Bronchial epithelial cell (primary cell): ENCODE results near the gene GHDC. TPM values are rescaled to one million over a fixed set of nuclear protein-coding genes. Genes with fewer than 3 reads are reported as not detected.

Experiments
- DNase-seq: peaks from one replicate; pipeline ENCODE4 v3.0.0-alpha.2; 2010; ENCODE audit warnings: low read depth
- FAIRE-seq: peaks from 2 replicates; lab custom pipeline; 2011; peaks lifted over from hg19 to GRCh38; lab: Jason Lieb, UNC
- H3K27me3 ChIP-seq: 2 replicates; pipeline ENCODE4 v1.5.1; 2011; ENCODE audit warnings: low read length; ENCODE audit not compliant: control insufficient read depth, insufficient read depth
- H3K36me3 ChIP-seq: 2 replicates; pipeline ENCODE4 v1.5.1; 2011; ENCODE audit warnings: low read length; ENCODE audit not compliant: control insufficient read depth, insufficient read depth
- H3K4me3 ChIP-seq: 2 replicates; pipeline ENCODE4 v1.5.1; 2011; ENCODE audit warnings: mild to moderate bottlenecking, low read depth, low read length, control low read depth
- total RNA-seq: library from RNA; depleted of rRNA; stranded (reverse); fragments of >200 nt; gene quantifications from 2 replicates; pipeline ENCODE4 v1.2.1, GENCODE V29; 2014
- TF ChIP-seq, protein P1 (sequence below): IDR thresholded peaks from 2 replicates; pipeline ENCODE4 v1.5.1; 2011; ENCODE audit warnings: mild to moderate bottlenecking, moderate library complexity, low read length, control low read depth, inconsistent platforms; ENCODE audit not compliant: insufficient read depth, severe bottlenecking

GHDC gene
- total RNA-seq, 1 donor from 2014 or later: 6.8 TPM

DNA sequence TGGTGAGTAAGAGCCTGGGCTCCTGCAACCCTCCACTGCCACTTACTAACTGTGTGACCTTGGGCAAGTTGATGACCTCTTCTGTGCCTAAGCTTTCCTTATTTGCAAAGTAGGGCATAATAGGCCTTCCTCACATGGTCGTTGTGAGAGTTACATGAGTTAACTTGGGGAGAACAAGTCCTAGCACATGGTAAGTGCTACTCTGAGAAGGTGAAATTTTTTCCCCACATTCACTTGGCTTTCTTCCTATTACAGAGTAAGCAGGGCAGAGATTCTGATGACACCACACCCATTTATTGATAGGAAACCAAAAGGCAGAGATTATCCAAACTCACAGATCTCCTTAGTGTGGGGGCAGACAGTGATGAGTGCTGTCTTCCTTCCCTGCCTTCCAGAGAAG lies 15.0 kb downstream of the GHDC start:
- TF ChIP-seq, protein P1, sequence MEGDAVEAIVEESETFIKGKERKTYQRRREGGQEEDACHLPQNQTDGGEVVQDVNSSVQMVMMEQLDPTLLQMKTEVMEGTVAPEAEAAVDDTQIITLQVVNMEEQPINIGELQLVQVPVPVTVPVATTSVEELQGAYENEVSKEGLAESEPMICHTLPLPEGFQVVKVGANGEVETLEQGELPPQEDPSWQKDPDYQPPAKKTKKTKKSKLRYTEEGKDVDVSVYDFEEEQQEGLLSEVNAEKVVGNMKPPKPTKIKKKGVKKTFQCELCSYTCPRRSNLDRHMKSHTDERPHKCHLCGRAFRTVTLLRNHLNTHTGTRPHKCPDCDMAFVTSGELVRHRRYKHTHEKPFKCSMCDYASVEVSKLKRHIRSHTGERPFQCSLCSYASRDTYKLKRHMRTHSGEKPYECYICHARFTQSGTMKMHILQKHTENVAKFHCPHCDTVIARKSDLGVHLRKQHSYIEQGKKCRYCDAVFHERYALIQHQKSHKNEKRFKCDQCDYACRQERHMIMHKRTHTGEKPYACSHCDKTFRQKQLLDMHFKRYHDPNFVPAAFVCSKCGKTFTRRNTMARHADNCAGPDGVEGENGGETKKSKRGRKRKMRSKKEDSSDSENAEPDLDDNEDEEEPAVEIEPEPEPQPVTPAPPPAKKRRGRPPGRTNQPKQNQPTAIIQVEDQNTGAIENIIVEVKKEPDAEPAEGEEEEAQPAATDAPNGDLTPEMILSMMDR: no peak
- no peak for FAIRE-seq
- Histone ChIP-seq H3K4me3 (no peak overlapping the region), H3K36me3 (no peaks in the 10 kb centered on the region), H3K27me3 (peaks cover 14% of the 10 kb centered on the region)
- DNase-seq: no peak

DNA sequence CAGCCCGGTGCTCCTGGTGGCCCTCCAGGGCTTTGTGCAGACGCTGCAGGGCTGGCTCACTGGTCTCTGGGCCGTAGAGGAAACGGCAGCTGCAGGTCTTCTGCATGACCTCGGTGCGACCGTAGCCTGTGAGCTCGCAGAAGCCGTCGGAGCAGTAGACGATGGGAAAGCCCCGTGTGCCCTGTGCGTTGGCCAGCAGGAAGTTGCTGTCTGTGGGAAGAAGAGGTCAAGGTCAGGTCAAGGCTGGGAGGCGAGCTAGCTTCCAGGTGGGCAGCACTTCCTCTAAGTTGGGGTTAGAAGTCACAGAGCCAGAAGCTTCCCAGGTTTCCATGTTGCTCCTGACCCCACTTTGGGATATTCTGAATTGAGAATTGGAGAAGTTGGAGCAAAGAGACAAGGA lies 15.5 kb downstream of the GHDC start:
- H3K27me3 ChIP-seq: peaks cover 14% of the 10 kb centered on the region
- TF ChIP-seq, protein P1: no peak

DNA sequence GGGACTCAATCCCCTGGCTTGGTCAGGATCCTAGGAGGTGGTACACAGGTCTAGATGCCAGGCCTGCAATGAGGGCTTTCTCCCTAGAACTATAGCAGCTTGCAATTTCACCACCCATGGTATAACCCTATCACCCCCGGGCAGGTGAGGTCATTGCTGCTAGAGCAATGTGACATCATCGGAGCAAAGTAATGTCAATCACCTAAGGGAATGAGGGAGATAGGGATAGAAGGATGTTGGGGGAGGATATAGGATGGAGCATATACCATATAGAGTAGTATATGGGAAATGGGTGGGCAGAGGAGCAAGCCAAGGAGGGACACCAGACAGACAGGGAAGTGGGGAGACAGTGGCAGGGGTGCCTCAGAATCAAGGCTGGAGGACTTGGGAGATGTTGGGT lies 16.6 kb downstream of the GHDC start:
- FAIRE-seq: no peak

More for the DNA sequence above, 15.5 kb downstream of the GHDC start:
- FAIRE-seq: no peak
- Histone ChIP-seq H3K36me3 (no peaks in the 10 kb centered on the region), H3K4me3 (no peak overlapping the region)
- no peak for DNase-seq

DNA sequence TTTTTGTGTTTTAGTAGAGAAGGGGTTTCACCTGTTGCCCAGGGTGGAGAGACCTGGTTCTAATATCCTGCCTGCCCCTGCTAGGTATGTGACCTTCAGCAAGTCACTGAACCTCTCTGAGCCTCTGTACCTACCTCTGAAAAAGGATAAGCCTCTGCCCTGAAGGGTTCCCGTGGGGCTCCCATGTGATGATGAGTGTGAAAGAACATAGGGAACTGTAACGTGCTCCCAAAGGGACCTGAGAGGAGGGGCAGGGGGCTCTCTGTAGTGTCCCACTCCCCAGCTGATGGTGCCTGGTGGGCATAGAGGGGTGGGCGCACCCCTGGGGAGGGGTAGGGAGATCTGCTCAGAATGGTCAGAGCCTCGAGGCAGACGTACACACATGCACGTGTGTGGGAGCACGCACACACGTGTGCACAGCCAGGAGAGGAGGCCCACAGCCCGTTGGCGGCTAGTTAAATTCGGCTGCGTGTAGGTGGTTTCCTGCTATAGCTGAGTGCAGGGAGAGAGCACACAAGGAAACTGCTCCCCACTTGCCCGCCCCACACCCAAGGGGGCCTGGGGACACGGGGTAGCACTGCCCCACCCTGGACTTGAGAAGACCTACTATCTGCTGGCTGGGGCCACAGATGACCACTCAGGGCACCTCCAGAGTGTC lies 20.0 kb downstream of the GHDC start:
- no peak for DNase-seq
- H3K36me3 ChIP-seq: no peaks in the 10 kb centered on the region
- no peak overlapping the region for H3K4me3 ChIP-seq
- FAIRE-seq: no peak
- TF ChIP-seq, protein P1: no peak
- H3K27me3 ChIP-seq: no peaks in the 10 kb centered on the region

More for the DNA sequence above, 16.6 kb downstream of the GHDC start:
- DNase-seq: no peak
- Histone ChIP-seq H3K4me3 (no peak overlapping the region), H3K36me3 (no peaks in the 10 kb centered on the region), H3K27me3 (peaks cover 14% of the 10 kb centered on the region)
- TF ChIP-seq, protein P1: no peak

DNA sequence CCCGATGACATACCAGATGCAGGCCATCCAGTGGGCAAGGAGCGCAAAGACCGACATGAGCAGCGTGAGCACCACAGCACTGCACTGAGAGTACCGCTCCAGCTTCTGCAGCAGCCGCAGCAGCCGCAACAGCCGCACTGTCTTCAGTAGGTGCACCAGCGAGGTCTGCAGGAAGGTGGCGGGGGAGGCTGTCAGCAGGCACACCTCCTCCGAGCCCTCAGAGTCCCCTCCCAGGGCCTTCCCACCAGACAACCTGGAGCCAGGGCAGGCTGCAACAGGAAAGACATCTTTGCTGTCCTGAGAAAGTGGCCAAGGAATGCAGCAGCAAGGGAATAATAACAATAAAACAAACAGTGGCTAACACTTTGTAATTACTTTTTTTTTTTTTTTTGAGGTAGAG lies 22.5 kb downstream of the GHDC start:
- TF ChIP-seq, protein P1: peak; percentile 34
- FAIRE-seq: no peak
- Histone ChIP-seq H3K27me3 (no peaks in the 10 kb centered on the region), H3K4me3 (no peak overlapping the region), H3K36me3 (no peaks in the 10 kb centered on the region)
- DNase-seq: peak; percentile 75

DNA sequence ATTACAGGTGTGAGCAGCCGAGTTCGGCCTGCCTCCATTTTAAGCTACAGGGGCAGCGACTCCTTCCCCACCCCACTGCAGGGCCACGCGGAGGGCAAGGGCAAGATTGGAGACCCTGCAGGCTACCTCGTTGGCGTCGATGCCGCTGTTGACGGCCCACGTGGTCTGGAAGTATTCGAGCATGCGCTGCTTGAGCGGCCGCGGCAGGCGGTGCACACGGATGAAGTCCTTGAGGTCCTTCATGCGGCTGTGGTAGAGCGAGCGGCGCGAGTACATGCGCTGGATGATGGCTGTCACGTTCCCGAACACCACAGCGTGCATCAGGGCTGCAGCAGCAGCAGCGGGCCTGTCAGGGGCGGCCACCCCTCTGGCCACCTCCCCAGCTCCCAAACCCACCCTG lies 24.9 kb downstream of the GHDC start:
- Histone ChIP-seq H3K27me3 (no peaks in the 10 kb centered on the region), H3K4me3 (no peak overlapping the region), H3K36me3 (no peaks in the 10 kb centered on the region)
- FAIRE-seq (no peak), DNase-seq (no peak)
- TF ChIP-seq, protein P1: no peak
